HG03565 (cell line): ENCODE results near the gene OR2T1.
"Not testable (repeated sequence)": the region's sequence is repeated elsewhere in the genome, so short reads cannot be mapped to it uniquely, and the experiment has no call there.

ENCODE experiments used
- ATAC-seq: cut with Tn5 transposase; IDR thresholded peaks from one replicate; pipeline ENCODE4 v1.9.1; 2021; ENCODE audit warnings: mild to moderate bottlenecking, moderate library complexity; ENCODE audit not compliant: unreplicated experiment

OR2T1 gene

GRCh38 chr1:248402748-248403147 lies at the start of gene OR2T1:
TSS of gene OR2T1 (plus strand) at chr1:248403048. CDS start at chr1:248406148, 3,100 bp downstream.
- ATAC-seq: no peak

GRCh38 chr1:248359415-248359814 lies 43.4 kb upstream of the OR2T1 start:
- no peak for ATAC-seq

- no peak for ATAC-seq
These were observed 41.6 kb upstream of the OR2T1 start, which contains the start of gene OR2T4 for GRCh38 chr1:248361121-248361715. TSS of gene OR2T4 (plus strand) at chr1:248361665. CDS start at chr1:248361665, 0 bp downstream.

- no peak for ATAC-seq
These were observed 36.2 kb upstream of the OR2T1 start for GRCh38 chr1:248366609-248367008.

- ATAC-seq: no peak
These were observed 30.5 kb upstream of the OR2T1 start for GRCh38 chr1:248372394-248372793.

GRCh38 chr1:248373761-248374160 lies 29.1 kb upstream of the OR2T1 start:
- no peak for ATAC-seq

GRCh38 chr1:248375446-248375845 lies 27.4 kb upstream of the OR2T1 start, which contains the start of gene OR2T6:
TSS of gene OR2T6 (plus strand) at chr1:248375746. CDS start at chr1:248387609, 11,863 bp downstream.
- no peak for ATAC-seq

GRCh38 chr1:248376916-248377315 lies 25.9 kb upstream of the OR2T1 start:
- no peak for ATAC-seq

- no peak for ATAC-seq
These were observed 22.0 kb upstream of the OR2T1 start for GRCh38 chr1:248380854-248381253.

- no peak for ATAC-seq
These were observed 14.4 kb upstream of the OR2T1 start for GRCh38 chr1:248388426-248388825.

- ATAC-seq: no peak
These were observed 9.8 kb upstream of the OR2T1 start for GRCh38 chr1:248393050-248393449.

- ATAC-seq: no peak
These were observed 1.2 kb downstream of the OR2T1 start for GRCh38 chr1:248404024-248404423.

GRCh38 chr1:248406721-248407692 lies 4.2 kb downstream of the OR2T1 start:
- ATAC-seq: peak; percentile 45

GRCh38 chr1:248416226-248416625 lies 13.4 kb downstream of the OR2T1 start:
- no peak for ATAC-seq

GRCh38 chr1:248417854-248418253 lies 15.0 kb downstream of the OR2T1 start:
- no peak for ATAC-seq

GRCh38 chr1:248421384-248421783 lies 18.5 kb downstream of the OR2T1 start:
- ATAC-seq: no peak

GRCh38 chr1:248427526-248428191 lies 24.8 kb downstream of the OR2T1 start:
- ATAC-seq: peak; percentile 33

GRCh38 chr1:248428192-248428533 lies 25.3 kb downstream of the OR2T1 start:
- peak; percentile 94 for ATAC-seq

GRCh38 chr1:248431683-248432082 lies 28.8 kb downstream of the OR2T1 start:
- not testable (repeated sequence) for ATAC-seq

GRCh38 chr1:248432201-248432600 lies 29.4 kb downstream of the OR2T1 start:
- ATAC-seq: not testable (repeated sequence)

- not testable (repeated sequence) for ATAC-seq
These were observed 31.1 kb downstream of the OR2T1 start for GRCh38 chr1:248433811-248434415.
